Measurements from ENCODE around the gene PLXNA2.
A peak's percentile ranks its signal among the peaks of the same experiment; 100 is the strongest.

Gene PLXNA2

DNA sequence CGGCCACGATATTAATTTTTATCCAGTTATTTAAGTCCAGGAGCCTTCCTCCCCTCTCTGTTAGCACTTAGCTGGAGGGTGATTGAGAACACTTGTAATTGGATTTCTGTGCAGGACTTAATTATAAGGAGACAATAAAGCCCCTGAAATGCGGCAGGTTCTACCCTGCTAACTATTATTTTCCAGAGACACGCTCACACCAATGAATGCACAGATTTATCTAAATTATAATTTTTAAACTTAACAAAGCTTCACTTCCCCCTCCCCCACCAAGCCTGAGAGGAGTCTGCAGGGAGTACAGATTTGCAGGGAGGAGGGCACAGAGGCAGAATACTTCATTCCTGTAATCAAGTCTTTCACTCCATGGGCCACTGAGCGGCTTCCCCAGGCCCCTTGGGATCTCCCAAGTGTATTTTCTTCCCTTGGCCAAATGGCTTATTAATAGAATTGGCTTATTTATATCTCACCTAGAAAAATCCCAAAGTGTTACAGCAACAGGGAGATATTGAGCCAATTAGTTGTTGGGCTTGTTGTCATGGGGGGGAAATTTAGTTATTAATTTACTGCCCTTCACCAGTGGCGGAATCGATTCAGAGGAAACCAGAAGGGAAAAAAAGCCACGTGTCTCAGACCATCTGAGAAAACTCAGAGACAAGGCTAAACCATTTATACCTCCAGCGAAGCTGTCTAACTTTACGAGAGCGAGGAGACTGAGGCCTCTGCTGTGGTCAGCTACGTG is 234.3 kb downstream of the PLXNA2 start:
- no peak for DNase-seq

DNA sequence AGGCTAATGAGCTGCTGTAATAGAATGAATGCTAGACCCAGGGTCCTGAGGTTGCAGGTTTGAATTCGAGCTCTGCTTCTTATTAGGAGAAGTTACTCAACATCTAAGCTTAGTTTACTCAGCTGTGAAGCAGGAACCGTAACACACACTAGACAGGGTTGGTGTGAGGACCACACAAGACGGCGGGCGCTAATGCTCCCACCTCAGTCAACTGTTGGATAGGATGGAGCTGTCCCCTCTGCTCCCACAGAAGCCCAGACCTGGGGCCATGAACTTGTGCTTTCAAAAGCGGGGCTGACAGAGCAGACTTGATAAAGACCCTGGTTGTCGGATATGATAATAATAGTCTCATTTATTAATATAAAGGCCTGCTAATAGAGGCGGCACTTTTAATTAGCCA is 234.9 kb downstream of the PLXNA2 start:
- DNase-seq, result no peak

DNA sequence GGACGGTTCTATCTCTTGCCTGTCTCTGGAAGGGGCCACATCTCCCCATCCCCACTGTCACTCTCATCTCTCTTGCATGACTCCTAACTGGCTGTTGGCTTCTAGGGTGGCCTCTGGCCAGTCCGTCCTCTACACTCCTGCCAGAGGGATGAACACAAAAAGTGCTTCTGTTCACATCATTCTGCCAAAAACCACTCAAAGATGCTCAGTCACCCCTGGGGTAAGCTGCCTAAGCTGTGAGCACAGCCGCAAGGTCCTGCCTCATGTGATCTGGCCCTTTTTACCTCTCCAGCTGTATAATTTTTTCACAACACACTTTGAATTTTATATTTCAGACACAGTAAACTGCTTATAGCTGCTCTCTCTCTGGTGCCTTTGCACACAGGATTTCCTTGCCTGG is 235.7 kb downstream of the PLXNA2 start:
- DNase-seq, result no peak

DNA sequence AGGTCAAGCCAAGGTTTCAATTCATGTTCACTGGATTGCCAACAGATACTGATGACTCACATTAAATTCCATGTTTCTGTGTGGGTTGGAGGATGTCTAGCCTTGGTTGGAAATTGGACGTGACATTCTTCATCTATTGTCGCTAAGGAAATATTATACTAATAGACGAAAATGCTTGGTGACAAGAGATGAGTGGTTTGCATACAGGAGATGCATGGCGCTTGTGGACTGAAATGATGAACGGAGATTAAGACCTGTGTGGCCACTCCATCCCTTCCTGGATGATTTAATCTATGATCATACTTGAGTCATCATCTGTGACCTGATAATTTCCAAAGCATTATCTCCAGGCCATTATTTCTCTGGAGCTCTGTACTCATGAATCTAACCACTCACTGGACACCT is 236.2 kb downstream of the PLXNA2 start:
- DNase-seq, result no peak

DNA sequence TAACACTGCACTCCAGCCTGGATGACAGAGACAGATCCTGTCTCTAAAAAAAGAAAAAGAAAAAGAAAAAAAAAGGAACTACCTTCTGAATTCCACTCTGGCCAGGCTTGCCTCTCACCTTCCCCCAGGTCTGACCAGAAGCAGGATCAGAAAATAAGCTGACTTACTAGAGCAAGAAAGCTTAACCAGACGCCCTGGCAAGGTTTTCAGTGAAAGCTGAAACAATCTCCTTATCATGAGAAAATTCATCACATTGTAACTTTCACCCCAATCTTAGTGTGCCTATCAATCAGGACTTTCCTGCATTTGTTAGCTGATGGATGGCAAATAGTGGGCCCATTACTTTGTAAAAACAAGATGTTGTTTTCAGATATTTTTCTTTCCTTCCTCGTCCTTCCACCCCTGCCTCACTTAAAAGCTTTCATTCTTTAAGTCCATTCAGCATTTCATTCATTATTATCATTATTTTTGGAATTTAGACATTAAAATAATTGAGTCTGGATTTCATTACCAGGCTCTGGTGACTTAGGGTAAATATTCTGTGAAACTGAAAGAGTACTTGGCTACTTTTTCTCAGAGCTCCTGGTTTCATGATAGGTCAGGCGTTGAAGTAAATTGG is 236.8 kb downstream of the PLXNA2 start:
- DNase-seq, result no peak

DNA sequence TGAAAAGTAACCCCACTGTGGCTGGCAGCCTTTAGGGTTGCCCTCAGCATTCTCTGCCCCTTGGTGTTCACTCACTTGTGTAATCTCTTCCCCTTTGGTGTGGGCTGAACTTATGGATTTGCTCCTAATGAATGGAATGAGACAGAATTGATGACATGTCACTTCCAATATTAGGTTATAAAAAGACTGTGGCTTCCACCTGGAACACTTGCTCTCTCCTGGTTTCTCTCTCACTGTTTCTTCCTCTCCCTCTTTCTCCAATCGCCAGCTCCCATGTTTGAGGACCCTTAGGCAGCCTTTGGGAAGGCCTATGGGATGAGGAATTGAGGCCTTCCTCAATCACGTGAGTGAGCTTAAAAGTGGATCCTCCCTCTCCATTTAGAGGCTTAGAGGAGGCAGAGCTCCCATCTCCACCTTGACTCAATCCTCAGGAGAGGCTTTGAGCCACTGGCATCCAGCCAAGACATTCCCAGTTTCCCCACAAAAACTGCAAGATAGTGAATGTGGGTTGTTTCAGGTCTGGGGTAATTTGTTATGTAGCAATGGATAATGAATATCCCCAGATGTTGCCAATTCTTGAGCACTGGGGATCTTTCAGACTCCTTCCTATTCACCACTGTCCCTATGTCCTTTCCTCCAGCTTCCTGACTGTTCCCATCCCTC is 237.8 kb downstream of the PLXNA2 start:
- DNase-seq, result no peak

DNA sequence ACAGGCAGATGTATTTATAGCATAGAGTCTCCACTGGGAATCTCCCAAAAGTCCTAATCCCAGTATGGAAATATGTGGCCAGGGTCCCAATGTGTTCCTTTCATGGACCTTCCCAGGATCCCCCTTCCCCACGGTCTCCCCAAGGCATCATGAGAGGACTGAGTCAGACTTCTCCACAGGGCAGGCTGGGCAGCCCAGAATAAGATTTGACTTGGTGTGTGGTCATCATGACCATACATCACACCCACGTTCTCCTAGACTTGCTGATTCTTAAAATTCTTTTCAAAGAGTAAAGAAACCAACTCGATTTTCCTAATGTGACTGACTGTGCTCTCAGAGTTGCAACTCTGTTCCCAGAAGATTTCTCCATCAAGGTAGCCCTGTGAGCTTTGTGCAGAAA is 239.3 kb downstream of the PLXNA2 start:
- DNase-seq, result no peak

DNA sequence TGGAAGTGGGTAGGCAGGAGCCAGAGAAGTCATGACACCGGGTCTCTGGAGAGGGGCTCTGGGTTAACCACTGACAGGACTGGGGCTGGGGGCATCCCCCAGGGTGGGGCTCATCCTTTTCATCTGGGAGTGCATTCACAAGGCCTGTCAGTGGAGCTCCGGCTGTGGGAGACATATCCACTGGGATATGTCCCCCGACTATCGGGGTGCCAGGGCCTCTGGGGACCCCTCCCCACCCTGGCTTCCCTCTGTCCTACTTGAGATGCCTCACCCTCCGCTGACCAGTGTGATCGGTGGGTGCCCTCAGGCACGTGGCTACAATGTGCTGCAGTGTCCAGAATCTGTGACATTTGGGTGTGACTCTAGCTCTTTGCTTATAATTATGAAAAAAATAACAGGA is 240.9 kb downstream of the PLXNA2 start:
- DNase-seq, result no peak

DNA sequence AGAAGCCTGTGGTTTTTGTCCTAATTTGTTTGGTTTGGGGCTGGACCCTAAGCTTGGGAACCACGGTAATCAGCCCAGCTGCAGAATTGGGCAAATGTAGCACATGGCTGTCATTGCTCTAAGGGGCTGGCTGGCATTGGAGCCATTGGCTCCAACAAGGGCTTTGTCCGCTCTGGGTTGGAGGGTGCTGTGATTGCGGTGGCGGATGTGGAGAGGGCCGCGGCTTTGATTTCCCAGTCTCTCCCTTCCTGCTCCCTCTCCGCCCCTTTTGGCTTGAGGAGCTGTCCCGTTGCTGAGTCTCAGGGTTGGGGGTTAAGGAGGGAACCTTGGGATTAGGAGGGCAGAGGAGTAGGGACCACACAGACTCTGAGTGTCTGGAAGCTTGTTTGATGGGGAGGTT is 241.5 kb downstream of the PLXNA2 start:
- DNase-seq, result no peak

DNA sequence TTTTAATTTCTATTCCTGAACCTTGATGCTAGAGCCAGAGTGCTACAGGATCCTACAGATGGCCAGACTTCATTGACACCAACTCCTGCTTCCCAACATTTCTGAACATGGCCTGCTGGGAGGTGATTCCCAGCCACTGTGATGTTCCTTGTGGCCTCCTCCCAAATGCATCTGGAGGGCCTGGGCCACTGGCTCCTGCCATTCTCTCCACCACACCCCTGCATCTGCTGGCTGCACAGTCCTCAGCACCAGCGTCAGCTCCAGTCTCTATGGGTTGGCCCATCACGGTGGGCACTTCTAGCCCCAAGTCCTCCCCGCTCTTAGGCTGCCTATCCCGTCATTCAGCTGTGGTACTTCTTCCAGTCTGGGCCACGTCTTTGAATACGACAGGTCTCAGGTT is 242.1 kb downstream of the PLXNA2 start:
- no peak for DNase-seq

DNA sequence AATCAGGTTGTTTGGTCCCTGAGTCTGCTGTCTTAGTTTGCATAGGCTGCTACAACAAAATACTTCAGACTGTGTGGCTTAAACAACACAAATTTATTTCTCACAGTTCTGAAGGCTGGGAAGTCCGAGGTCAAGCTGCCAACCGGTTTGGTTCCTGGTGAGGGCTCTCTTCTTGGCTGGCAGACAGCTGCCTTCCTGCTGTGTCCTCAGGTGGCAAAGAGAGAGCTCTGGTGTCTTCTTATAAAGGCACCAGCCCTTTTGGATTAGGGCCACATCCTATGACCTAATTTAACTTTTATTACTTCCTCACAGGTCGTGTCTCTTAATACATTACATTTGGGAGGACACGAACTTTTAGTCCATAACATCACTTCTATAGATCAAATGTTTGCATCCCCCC is 243.7 kb downstream of the PLXNA2 start:
- DNase-seq, result no peak

DNA sequence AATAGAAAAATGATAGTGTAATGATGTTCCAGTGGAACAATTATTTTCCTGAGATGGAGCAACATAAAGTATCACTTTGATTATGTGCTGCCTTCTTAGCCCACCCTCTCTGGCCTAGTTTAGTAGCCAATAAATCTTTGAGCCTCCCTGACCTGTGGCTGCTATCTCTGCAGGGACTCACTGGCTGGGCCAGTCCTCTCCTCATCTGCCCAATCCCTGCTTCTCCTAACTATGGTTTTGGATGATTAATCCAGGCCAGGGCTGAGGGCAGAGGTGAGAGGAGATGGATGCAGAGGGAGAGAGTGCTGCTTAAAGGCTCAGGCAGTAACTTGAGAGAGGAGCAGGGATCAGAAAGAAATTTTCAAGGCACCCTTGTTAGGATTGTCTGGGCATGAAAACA is 244.2 kb downstream of the PLXNA2 start:
- no peak for DNase-seq

DNA sequence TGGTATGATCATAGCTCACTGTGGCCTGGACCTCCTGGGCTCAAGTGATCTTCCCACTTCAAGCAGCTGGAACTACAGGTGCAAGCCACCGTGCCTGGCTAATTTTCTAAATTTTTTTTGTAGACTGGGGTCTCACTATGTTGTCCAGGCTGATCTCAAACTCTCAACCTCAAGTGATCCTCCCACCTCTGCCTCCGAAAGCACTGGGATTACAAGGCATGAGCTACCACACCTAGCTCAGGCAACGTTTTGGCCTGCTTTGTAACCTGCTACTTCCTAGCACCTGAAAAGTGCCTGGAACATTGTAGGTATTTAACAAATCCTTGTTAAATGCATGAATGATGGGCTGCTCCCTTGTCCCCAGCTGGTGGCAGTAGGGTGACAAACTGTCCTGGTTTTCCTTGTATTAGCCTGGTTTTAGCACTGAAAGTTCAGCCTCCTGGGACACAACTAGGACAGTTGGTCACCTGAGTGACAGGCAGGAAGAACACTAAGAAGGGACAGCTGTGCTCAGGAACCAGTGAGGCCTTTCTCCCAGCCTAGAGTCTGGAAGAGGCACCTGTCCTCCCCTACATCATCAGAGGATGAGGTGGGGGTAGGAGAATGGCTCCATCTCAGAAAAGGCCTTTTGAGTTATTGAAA is 244.8 kb downstream of the PLXNA2 start:
- DNase-seq, result no peak

DNA sequence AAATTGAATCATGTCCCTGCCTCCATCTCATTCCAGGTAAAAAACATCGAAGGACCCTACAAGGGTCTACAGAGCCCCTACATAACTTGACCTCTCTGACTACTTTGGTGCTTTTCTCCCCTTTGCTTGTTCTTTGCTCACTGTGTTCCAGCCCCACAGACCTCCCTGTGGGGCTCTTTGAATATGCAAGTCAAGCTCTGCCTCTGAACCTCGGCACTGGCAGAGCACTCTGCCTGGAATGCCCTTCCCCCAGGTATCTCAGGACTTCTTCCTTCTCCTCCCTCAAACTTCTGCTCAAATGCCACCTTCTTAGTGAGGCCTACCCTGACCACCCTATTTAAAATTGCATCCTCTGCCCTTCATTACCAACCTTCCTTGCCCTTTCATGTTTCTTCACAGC is 245.5 kb downstream of the PLXNA2 start:
- no peak for DNase-seq

DNA sequence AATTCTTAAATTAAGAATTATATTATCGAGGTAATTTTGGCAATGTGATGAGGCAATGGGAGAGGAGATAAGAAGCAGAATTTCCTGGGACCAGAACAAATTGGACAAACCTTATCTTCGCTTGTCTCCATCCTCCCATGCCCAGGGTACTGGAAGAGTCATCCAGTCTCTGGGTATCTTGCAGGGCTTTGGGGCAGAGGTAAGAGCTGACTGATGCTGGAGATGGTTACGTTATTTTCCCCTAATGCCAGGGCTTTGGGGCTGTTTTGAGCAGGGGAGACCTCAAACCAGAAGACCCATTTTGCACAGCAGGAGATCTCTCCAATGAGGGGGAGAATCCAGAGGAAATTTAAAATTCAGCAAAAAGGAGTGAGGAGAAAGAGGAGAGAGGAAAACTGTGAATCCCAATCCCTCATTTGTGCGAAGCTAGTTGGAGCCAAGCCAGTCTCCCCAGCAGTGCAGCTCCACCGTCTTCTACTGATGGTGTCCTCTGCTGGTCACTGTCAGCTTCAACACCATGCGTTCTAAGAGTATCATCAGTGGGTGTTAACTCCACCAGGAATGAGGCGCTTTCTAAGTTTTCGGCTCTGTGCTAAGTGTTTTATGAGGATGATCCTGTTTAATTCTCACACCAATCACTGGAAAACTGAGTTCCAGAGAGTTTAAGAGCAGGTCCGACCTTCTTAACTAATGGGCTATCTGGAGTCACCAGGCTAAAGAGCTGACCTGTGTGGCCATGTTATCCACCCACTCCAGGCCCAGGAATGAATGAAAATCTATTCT is 246.5 kb downstream of the PLXNA2 start:
- peak; percentile 68 for DNase-seq

DNA sequence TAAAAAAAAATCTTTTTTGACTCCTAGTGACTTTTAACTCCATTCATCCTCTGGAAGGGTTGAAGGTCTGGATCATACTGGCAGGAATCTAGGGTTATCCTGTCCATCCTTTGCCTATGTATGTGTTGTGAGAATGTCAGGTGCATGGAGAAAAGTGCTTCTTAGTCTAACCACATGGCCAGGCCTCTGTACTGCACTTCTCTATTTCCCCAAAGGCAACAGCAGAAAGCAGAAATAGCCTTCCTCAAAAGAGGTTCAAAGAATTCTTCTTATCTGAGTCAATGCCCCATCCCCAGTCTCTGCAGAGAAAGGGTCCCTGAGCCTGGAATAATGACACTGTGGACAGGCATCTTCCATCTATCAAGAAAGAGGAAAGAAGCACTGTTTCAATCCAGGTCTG is 247.5 kb downstream of the PLXNA2 start:
- no peak for DNase-seq

DNA sequence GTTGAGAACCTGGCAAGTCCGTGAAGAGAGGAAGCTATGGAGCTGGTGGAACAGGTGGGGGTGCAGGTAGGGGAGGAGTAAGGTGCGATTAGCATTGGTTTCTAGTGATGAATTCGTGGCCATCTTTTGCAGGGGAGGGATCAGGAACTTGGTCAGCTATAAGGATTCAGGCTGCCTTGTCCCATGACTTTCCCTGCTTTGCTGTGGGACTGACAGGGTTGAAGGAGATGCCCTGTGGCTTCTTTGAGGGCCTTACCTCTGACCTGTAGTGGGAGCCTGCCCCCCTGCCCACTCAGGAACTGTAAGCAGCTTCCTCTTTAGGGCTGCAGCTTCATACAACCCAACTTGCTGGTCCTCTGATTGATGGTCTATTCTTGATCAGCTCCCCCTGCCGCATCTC is 248.6 kb downstream of the PLXNA2 start:
- DNase-seq, result no peak

DNA sequence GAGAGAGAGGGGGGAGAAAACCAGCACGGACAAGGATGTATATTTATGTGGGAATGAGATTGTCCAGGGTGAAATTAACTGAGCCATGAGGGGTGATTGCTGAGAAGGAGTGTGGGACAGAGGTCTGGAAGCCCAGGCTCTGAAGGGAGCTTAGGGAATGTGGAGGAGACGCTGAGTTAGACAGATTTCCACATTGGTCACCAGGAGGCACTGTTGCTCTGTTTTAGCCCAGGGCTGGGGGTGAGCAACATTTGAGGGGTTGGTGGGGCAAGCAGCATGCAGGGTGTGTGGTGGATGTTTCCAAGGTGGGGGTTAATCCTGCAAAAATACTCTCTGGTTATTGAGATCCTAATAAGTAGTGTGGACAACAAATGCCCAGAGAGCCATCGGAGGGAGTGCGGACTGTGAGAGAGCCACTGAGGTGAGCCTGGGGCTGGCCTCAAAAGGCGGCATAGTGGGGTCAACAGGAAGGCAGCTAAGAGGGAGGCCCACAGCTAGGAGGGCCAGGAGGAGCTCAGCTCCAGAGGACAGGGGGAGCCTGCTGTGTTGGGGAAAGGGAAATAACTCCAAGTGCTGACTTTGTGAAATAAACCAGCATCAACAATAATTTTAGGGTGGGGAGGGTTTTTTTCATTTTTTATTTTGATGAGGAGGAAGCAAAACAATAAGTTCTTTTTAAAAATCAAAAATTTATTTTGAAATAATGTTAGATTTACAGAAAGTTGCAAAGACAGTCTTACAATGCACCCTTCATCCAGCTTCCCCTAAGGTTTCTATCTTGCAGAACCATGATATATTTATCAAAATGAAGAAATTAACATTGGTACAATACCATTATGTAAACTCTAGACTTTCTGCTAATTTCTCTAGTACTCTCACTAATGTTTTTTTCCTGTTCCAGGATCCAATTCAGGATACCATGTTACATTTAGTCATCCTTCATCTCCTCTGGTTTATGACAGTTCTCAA is 250.4 kb downstream of the PLXNA2 start:
- DNase-seq, result no peak

DNA sequence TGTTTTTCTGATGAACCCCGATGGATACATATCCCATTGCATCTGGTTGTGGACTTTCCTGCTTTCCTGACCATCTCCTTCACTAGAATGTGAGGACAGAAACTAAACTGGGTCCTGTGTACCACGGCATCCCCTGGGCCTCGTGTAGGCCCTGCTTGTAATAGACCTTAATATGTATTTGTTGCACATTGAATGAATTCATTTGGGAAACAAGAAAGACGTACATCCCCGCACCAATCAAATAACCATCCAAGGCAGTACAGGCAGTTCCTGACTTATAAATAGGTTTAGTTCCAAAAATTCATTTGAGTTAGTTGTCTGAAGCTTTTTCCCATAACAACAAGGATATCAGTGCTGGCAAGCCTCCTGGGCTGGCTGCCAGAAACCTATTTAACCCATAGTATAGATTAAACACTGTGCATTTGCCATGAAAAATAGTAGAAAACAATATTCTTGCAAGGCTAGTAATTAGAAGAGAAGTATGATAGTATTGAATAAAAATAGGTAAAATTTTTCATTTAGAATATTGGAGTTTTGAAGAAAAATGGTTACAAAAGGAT is 251.4 kb downstream of the PLXNA2 start:
- peak; percentile 17 to 53 for DNase-seq

DNA sequence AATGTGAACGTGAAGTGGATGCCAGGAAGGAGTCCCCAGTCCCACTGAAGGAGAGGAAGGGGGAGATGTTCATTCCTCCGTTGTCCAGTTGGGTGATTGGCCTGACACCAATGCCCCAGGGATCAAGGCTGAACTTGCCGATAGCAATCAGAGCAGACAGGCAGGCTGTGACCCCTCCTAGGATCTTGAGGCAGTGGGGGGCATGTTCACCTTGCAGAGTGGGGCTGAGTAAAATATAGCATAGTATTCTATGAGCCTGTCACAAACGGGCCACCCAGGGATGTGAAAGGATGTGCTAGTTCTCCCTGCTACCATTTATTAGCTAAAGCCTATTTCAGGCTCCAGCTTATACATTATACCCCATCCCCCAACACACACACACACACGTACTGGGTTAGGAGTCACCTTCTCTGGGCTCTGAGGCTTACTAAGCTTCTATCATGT is 252.6 kb downstream of the PLXNA2 start:
- no peak for DNase-seq

DNA sequence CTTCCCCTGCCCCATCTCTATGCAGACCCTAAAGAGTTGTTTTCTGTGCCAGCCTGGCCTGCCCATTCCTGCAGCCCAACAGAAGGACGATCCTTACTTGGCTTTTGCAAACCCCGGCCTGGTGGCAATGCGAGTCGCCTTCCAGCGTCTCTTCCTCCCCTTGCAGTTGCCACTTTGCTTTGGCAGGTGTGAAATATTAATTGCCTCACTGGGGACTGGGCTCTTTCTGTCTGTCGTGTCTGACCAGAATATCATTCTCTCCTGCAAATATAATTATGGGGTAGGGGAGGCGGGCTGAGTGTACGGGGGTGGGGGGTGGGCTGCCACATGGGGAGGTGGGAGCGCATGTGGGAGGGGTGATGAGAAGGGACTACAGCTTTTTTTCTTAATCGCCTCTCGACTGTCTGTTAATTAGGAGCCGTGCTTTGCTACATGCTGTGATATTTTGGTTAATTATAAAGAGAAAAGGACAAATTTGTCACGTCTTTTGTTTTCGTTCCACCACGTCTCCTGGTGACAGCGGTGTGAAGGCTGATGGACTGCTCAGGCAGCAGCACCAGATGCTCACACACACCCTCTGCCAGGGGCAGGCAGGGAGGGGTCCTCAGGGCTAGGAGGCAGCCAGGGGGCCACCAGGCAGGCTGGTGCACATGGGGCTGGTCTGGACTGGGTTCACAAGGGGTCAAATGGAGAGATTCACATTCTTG is 253.2 kb downstream of the PLXNA2 start:
- DNase-seq, result peak in 1 of 2 experiments; percentile 38
